Left cardiac atrium (tissue), 4 donors: ENCODE results near the gene BLCAP. TPM values are rescaled to one million over a fixed set of nuclear protein-coding genes. Genes with fewer than 3 reads are reported as not detected.
"Not testable (repeated sequence)": the region's sequence is repeated elsewhere in the genome, so short reads cannot be mapped to it uniquely, and the experiment has no call there.

Experiments used
- ATAC-seq, 2 donors: fragments of 200-7000 bp; cut with Tn5 transposase; one replicate each; pipeline ENCODE4 v1.9.1; 2020; ENCODE audit warnings: mild to moderate bottlenecking in 2 of 2, moderate library complexity in 2 of 2
- DNase-seq: peaks from one replicate; pipeline ENCODE4 v3.0.0-alpha.2; 2020
- intact Hi-C, 2 donors: fragments of 100-400 bp; cut with DNase I; formaldehyde crosslinking; loops; one replicate each; pipeline versions ENCODE4 v1.14.1 to v1.15.1; 2022 to 2023
- total RNA-seq, 2 donors: library from RNA; stranded (reverse); fragmentation: NEBNext Ultra II Directional; extraction: Animal tissue kit (Norgen Biotek cat#: 25700); gene quantifications; one replicate each; pipeline ENCODE4 v1.2.1, GENCODE V29; 2021
- donor health status: DM: no; HTN: yes; CAD: no.
- donor health status: DM: no; HTN: yes; CAD: no; lungs with severe emphysema.
- donor health status: DM: yes; HTN: yes; CAD: no.
- donor health status: Dilated cardiomyopathy.

The BLCAP gene
- total RNA-seq, 2 donors from 2014 or later, result 87.9 to 99.8 TPM

DNA sequence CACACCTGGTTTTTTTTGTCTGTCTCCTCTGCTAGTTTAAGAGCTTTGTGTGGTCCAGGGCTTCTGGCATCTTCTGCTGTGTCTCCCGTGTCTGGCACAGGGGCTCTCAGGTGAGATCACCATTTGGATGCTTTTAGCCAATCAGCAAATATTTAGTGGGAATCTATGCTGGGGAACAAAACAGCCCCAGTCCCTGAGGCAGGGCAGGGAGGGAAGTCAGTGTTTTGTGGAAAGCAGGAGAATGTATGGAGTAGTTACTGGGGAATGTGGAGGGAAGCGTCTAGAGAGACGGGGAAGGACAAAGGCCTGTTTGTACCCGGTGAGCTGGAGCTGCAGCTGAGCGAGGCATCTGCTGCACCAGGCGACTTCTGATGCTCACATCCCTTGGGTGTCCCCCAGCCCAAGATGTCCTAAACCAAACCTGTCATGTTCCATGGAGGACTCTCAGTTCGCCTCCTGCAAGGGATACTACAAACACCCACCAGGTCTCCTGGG lies 55.9 kb downstream of the BLCAP start:
- DNase-seq (no peak), ATAC-seq (no peak)
- intact Hi-C loops, result no loop called here

DNA sequence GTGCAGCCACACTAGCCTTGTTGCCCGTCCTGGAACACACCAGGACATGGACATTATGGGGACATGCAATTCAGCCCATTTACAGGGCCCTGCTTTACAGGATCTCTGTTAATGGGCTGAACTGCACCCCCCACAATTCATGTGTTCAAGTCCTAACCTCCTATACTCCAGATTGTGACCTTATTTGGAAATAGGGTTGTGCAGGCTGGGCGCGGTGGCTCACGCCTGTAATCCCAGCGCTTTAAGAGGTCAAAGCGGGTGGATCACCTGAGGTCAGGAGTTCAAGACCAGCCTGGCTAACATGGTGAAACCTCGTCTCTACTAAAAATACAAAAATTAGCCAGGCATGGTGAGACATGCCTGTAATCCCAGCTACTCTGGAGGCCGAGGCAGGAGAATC lies 57.5 kb downstream of the BLCAP start:
- intact Hi-C loops, DNase-seq, ATAC-seq: not testable (repeated sequence)

DNA sequence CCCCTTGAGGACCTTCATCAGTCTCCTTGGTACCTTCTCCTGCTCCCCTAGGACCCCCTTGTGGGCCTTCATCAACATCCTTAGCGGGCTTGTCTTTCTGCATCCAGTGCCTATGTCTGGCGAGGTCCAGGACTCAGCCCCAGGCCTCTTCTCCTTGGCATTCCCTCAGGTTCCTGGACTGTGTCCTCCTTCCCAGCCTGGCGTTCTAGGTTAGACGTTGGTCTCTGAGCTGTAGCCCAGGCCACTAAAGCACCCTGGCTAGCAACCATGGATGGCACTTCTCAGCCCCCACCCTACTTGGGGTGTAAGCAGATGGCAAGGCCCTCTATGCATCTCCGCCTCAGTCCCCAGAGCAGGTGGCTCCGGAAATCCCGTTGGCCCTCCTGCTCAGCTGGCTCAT lies 58.1 kb downstream of the BLCAP start:
- ATAC-seq, result no peak
- intact Hi-C loops, result no loop called here
- DNase-seq, result no peak

DNA sequence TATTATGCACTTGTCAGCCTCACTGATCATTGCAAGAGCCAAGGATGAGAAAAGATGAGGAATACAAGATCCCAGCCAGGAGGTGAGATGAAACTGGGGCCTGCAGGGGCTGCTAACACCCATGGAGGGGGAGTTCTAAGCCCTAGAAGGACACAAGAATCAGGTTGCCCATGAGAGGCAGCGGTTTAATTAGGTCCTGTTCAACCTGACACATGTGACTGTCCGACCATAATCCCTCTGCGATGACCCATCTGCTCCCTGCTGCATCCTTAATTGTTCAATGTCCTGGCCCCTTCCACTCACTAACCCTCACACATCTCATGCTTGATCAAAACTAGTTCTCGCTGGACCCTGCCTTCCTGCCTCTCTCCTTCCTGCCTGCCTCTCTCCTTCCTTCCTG lies 58.8 kb downstream of the BLCAP start:
- no peak for ATAC-seq
- DNase-seq, result no peak
- intact Hi-C loops, result no loop called here

Other genes starting within 250 kb of the BLCAP start
- 10 to 100 TPM; 24.0 TPM for gene MANBAL, start 238.2 kb downstream of the BLCAP start, total RNA-seq
- 10 to 100 TPM in 1 of 2 donors, 1 to 10 TPM in 1; 9.2 to 10.2 TPM for gene SRC, start 181.7 kb downstream of the BLCAP start, total RNA-seq
- 1 to 10 TPM; 2.8 to 4.0 TPM for gene NNAT, start 6.6 kb downstream of the BLCAP start, total RNA-seq
- 10 to 100 TPM; 49.8 to 58.6 TPM for gene CTNNBL1, start 166.2 kb upstream of the BLCAP start, total RNA-seq